CD14-positive monocyte (primary cell): ENCODE measurements around the gene BTNL3. TPM values are rescaled to one million over a fixed set of nuclear protein-coding genes. Genes with fewer than 3 reads are reported as not detected.

Experiments used
- DNase-seq, 3 donors: peaks; one replicate each; pipeline ENCODE4 v3.0.0-alpha.2; 2011 to 2022
- H2AFZ ChIP-seq: 2 replicates; pipeline ENCODE4 v1.6.0; 2012; ENCODE audit warnings: mild to moderate bottlenecking, low read depth, low read length, inconsistent platforms; ENCODE audit not compliant: insufficient read depth, poor library complexity, severe bottlenecking
- H3K27ac ChIP-seq, 2 donors: 1 replicate in 1 of 2; 2 replicates in 1 of 2; pipeline ENCODE4 v1.5.1; 2012 to 2013; ENCODE audit warnings: low read length in 2 of 2, control low read depth in 1 of 2, inconsistent platforms in 1 of 2, low read depth in 1 of 2, mild to moderate bottlenecking in 1 of 2
- H3K27me3 ChIP-seq, 2 donors: one replicate each; pipeline versions ENCODE4 v1.6.0 to v1.6.1; 2011 to 2013; ENCODE audit warnings: low read length in 2 of 2; ENCODE audit not compliant: control insufficient read depth in 2 of 2, insufficient read depth in 2 of 2
- H3K36me3 ChIP-seq, 2 donors: replicated peaks in 1 of 2; 1 replicate in 1 of 2; 2 replicates in 1 of 2; pipeline versions ENCODE4 v1.5.1 to v1.6.1; 2012 to 2013; ENCODE audit warnings: low read length in 2 of 2, control low read depth in 1 of 2, inconsistent platforms in 1 of 2, mild to moderate bottlenecking in 1 of 2; ENCODE audit not compliant: insufficient read depth in 2 of 2, control insufficient read depth in 1 of 2
- H3K4me1 ChIP-seq, 2 donors: 1 replicate in 1 of 2; 2 replicates in 1 of 2; pipeline versions ENCODE4 v1.5.1 to v1.6.1; 2012 to 2013; ENCODE audit warnings: low read length in 2 of 2, control low read depth in 1 of 2, inconsistent platforms in 1 of 2, mild to moderate bottlenecking in 1 of 2, moderate library complexity in 1 of 2; ENCODE audit not compliant: insufficient read depth in 2 of 2, control insufficient read depth in 1 of 2
- H3K4me2 ChIP-seq: replicated peaks from 2 replicates; pipeline ENCODE3; 2012; ENCODE audit warnings: low read length, moderate library complexity, mild to moderate bottlenecking; ENCODE audit not compliant: poor library complexity, severe bottlenecking; ENCODE audit errors: extremely low read depth
- H3K4me3 ChIP-seq, 3 experiments: fragments of 200-600 bp in 1 of 3; sonication (generic) in 1 of 3; replicated peaks in 1 of 3; 1 replicate in 2 of 3; 2 replicates in 1 of 3; pipeline ENCODE4 v1.5.1; 2011 to 2013; ENCODE audit warnings: low read length in 3 of 3, mild to moderate bottlenecking in 3 of 3, control low read depth in 2 of 3, low read depth in 2 of 3, inconsistent platforms in 1 of 3, moderate library complexity in 1 of 3
- H3K79me2 ChIP-seq: 2 replicates; pipeline ENCODE4 v1.6.0; 2012; ENCODE audit warnings: mild to moderate bottlenecking, control low read depth, inconsistent platforms, low read length, moderate library complexity; ENCODE audit not compliant: insufficient read depth
- H3K9ac ChIP-seq: 2 replicates; pipeline ENCODE4 v1.6.0; 2017; ENCODE audit warnings: low read length, mild to moderate bottlenecking; ENCODE audit not compliant: insufficient read depth, poor library complexity, severe bottlenecking
- H3K9me3 ChIP-seq, 2 donors: replicated peaks in 1 of 2; 1 replicate in 1 of 2; 2 replicates in 1 of 2; pipeline versions ENCODE4 v1.5.1 to v1.6.1; 2012 to 2013; ENCODE audit warnings: low read length in 2 of 2, control low read depth in 1 of 2; ENCODE audit not compliant: control insufficient read depth in 1 of 2, insufficient read depth in 1 of 2
- H4K20me1 ChIP-seq: 2 replicates; pipeline ENCODE4 v1.6.0; 2012; ENCODE audit warnings: mild to moderate bottlenecking, low read length, control low read depth, moderate library complexity; ENCODE audit not compliant: insufficient read depth
- H3K27ac Mint-ChIP-seq, 7 donors: one replicate each; pipeline ENCODE4 v1.8.0; 2020; ENCODE audit warnings: mild to moderate bottlenecking in 7 of 7, mixed read lengths in 7 of 7, moderate library complexity in 6 of 7, inconsistent platforms in 2 of 7
- H3K27me3 Mint-ChIP-seq, 3 donors: one replicate each; pipeline ENCODE4 v1.8.0; 2021 to 2022; ENCODE audit warnings: low read depth in 3 of 3, mild to moderate bottlenecking in 3 of 3, mixed read lengths in 3 of 3, moderate library complexity in 3 of 3, inconsistent platforms in 1 of 3
- H3K36me3 Mint-ChIP-seq, 2 donors: one replicate each; pipeline ENCODE4 v1.8.0; 2020; ENCODE audit warnings: mixed read lengths in 2 of 2, inconsistent platforms in 1 of 2, mild to moderate bottlenecking in 1 of 2
- H3K4me1 Mint-ChIP-seq: one replicate; pipeline ENCODE4 v1.8.0; 2020; ENCODE audit warnings: mild to moderate bottlenecking, mixed read lengths
- H3K4me3 Mint-ChIP-seq, 2 donors: one replicate each; pipeline ENCODE4 v1.8.0; 2020; ENCODE audit warnings: mild to moderate bottlenecking in 2 of 2, mixed read lengths in 2 of 2, moderate library complexity in 1 of 2
- H3K9me3 Mint-ChIP-seq, 7 donors: one replicate each; pipeline ENCODE4 v1.8.0; 2020 to 2022; ENCODE audit warnings: mixed read lengths in 7 of 7, mild to moderate bottlenecking in 6 of 7, moderate library complexity in 6 of 7, inconsistent platforms in 2 of 7
- WGBS: methylation state at CpG from one replicate; pipeline ENCODE4 v1.1.5; 2013; ENCODE audit warnings: missing lambda C conversion rate; ENCODE audit not compliant: insufficient coverage; 5-methylcytosine and 5-hydroxymethylcytosine counted together
- intact Hi-C, 2 donors: fragments of 100-400 bp; cut with micrococcal nuclease; formaldehyde crosslinking; loops; one replicate each; pipeline versions ENCODE4 v1.15.0 to v1.15.1; 2023
- polyA plus RNA-seq, 3 donors: library from polyadenylated mRNA; depleted of rRNA in 1 of 3; unstranded in 2 of 3; stranded (reverse) in 1 of 3; fragments of 300-500 nt in 2 of 3; fragments of >200 nt in 1 of 3; fragmentation: Illumina TruSeq in 2 of 3; gene quantifications; 1 replicate in 2 of 3; 2 replicates in 1 of 3; pipeline ENCODE4 v1.2.3, GENCODE V29; 2012 to 2021
- TF ChIP-seq, protein P1 (sequence below): fragments of 200-600 bp; IDR thresholded peaks from one replicate; pipeline ENCODE4 v1.8.0; 2022; ENCODE audit warnings: antibody characterized with exemption, mild to moderate bottlenecking

Gene BTNL3
- polyA plus RNA-seq, 3 donors: 0.08 to 0.20 TPM; not detected in 1

DNA sequence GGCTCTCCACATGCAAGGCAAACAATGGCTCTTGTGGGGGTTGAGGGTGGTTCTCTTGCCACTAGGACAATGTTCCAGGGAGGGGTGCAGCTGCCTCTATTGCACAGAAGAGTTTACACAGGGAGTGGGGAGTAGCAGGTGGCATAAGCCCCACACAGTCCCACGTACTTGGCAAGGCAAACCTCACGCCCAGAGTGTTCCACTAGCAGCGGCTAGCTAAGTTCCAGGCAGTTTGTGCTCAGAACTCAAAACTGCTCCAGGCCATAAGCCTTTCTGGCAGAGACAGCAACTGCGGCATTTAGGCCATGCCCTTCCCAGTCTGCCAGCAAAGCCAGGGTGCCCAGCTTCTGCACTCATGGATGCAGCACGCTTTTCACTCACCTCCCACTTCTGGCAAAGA, 29.0 kb upstream of the BTNL3 start:
- 89% methylated on average over 5 of the region's 5 CpGs for WGBS
- Histone ChIP-seq H3K4me2 (no peak overlapping the region), H4K20me1 (no peaks in the 10 kb centered on the region), H3K27ac (no peak overlapping the region), H3K79me2 (no peaks in the 10 kb centered on the region), H3K9ac (no peak overlapping the region), H3K4me3 (no peak overlapping the region), H3K36me3 (no peaks in the 10 kb centered on the region), H2AFZ (no peak overlapping the region), H3K9me3 (no peaks in the 10 kb centered on the region), H3K27me3 (no peaks in the 10 kb centered on the region), H3K4me1 (no peaks in the 10 kb centered on the region)
- peaks cover under 1 to 2% (median 2%) of the 10 kb centered on the region in 3 donors for H3K27me3 Mint-ChIP-seq
- H3K27ac Mint-ChIP-seq: peak overlapping the region in 1 of 7 donors; percentile 45
- intact Hi-C loops: no loop called here
- H3K9me3 Mint-ChIP-seq: peaks cover 0 to 12% (median 6%) of the 10 kb centered on the region in 7 donors
- H3K36me3 Mint-ChIP-seq: no peaks in the 10 kb centered on the region
- H3K4me1 Mint-ChIP-seq: no peaks in the 10 kb centered on the region
- H3K4me3 Mint-ChIP-seq: no peak overlapping the region
- TF ChIP-seq, protein P1, sequence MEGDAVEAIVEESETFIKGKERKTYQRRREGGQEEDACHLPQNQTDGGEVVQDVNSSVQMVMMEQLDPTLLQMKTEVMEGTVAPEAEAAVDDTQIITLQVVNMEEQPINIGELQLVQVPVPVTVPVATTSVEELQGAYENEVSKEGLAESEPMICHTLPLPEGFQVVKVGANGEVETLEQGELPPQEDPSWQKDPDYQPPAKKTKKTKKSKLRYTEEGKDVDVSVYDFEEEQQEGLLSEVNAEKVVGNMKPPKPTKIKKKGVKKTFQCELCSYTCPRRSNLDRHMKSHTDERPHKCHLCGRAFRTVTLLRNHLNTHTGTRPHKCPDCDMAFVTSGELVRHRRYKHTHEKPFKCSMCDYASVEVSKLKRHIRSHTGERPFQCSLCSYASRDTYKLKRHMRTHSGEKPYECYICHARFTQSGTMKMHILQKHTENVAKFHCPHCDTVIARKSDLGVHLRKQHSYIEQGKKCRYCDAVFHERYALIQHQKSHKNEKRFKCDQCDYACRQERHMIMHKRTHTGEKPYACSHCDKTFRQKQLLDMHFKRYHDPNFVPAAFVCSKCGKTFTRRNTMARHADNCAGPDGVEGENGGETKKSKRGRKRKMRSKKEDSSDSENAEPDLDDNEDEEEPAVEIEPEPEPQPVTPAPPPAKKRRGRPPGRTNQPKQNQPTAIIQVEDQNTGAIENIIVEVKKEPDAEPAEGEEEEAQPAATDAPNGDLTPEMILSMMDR: no peak
- no peak for DNase-seq

DNA sequence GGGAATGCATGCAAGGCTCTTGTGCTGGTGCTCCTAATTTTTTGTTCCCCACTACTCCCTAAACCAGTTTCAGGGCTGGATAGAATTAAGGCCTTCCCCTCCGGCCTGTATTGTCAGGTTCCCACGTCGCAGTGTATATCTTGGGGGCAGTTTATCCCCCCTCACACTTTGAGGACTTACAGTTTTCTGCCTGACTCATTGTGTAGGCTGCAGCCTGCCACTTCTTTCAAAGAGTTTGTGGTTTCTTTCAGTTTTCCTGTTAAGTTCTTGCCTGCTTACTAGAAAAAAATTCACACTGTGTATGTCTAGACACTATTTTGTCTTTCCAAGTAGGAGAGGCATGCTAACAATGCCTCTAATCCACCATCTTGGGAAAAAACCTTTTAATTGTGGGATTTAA, 28.4 kb upstream of the BTNL3 start:
- intact Hi-C loops: no loop called here
- Histone ChIP-seq H3K9ac (no peak overlapping the region), H3K9me3 (no peaks in the 10 kb centered on the region), H3K36me3 (no peaks in the 10 kb centered on the region), H3K27me3 (no peaks in the 10 kb centered on the region), H3K79me2 (no peaks in the 10 kb centered on the region), H3K4me2 (no peak overlapping the region), H4K20me1 (no peaks in the 10 kb centered on the region), H3K4me3 (no peak overlapping the region), H2AFZ (no peak overlapping the region), H3K27ac (no peak overlapping the region), H3K4me1 (no peaks in the 10 kb centered on the region)
- peaks cover 0 to 12% (median 6%) of the 10 kb centered on the region in 7 donors for H3K9me3 Mint-ChIP-seq
- no peak overlapping the region for H3K4me3 Mint-ChIP-seq
- peaks cover 0 to 2% (median 2%) of the 10 kb centered on the region in 3 donors for H3K27me3 Mint-ChIP-seq
- H3K27ac Mint-ChIP-seq: peak overlapping the region in 1 of 7 donors; percentile 52
- WGBS: no CpG with 5 or more reads among the region's 3 CpGs
- TF ChIP-seq, protein P1: no peak
- no peak for DNase-seq
- no peaks in the 10 kb centered on the region for H3K4me1 Mint-ChIP-seq
- no peaks in the 10 kb centered on the region for H3K36me3 Mint-ChIP-seq
